Nasal cavity respiratory epithelium epithelial cell of viscerocranial mucosa (primary cell): ENCODE data around the gene EI24. TPM values are rescaled to one million over a fixed set of nuclear protein-coding genes. Genes with fewer than 3 reads are reported as not detected.

Experiments used
- total RNA-seq: library from RNA; depleted of rRNA; stranded (reverse); fragments of >200 nt; gene quantifications from 2 replicates; pipeline ENCODE4 v1.2.3, GENCODE V29; 2014

EI24 gene
- total RNA-seq = 121 and 184 TPM in 2 replicates

GRCh38 chr11:125568970-125569914, at the start of gene EI24:
EI24 (plus strand) TSS chr11:125569477; CDS start chr11:125572528, 3,051 bp downstream.

GRCh38 chr11:125592305-125593113, 23.2 kb downstream of the EI24 start, which contains the start of gene STT3A:
STT3A (plus strand) TSS chr11:125592852; CDS start chr11:125595916, 3,064 bp downstream.

GRCh38 chr11:125624756-125625213, 55.5 kb downstream of the EI24 start, which contains the start of gene CHEK1:
CHEK1 (plus strand) TSS chr11:125625163; CDS start chr11:125626769, 1,606 bp downstream.

Other genes with a start within 250 kb of the EI24 start
- 49.8 and 192 TPM in 2 replicates for gene FEZ1, start 73.2 kb upstream of the EI24 start, total RNA-seq
- gene STT3A, start 23.4 kb downstream of the EI24 start, total RNA-seq = 170 and 301 TPM in 2 replicates
- 10.9 and 15.9 TPM in 2 replicates for gene CHEK1, start 55.7 kb downstream of the EI24 start, total RNA-seq
- gene ACRV1, start 111.4 kb downstream of the EI24 start, total RNA-seq = not detected in 2 replicates
- not detected in 2 replicates for gene PATE1, start 176.8 kb downstream of the EI24 start, total RNA-seq
- gene PATE2, start 209.4 kb downstream of the EI24 start, total RNA-seq = not detected in 2 replicates
- not detected in 2 replicates for gene PATE3, start 218.7 kb downstream of the EI24 start, total RNA-seq